ENCODE measurements around the gene ZNF787.
A peak's percentile ranks its signal among the peaks of the same experiment; 100 is the strongest.

Gene ZNF787

DNA sequence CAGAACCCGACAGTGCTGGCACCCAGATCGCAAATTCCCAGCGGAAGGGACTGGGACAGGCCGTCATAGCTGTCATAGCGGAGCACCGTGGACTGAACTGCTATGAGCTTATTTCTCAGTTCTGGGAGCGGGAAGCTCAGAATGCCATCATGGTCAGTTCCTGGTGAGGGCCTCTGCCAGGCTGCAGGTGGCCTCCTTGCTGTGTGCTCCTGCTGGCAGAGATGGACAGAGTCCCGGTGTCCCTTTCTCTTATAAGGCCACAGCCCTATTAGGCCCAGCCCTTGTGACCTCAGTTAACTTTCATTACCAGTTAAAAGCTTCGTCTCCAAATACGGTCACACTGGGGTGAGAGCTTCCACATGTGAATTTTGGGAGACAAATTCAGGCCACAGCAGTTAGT is 24.6 kb upstream of the ZNF787 start:
- no peak for DNase-seq
- intact Hi-C loops (cut with DNase I) = no loop called here

DNA sequence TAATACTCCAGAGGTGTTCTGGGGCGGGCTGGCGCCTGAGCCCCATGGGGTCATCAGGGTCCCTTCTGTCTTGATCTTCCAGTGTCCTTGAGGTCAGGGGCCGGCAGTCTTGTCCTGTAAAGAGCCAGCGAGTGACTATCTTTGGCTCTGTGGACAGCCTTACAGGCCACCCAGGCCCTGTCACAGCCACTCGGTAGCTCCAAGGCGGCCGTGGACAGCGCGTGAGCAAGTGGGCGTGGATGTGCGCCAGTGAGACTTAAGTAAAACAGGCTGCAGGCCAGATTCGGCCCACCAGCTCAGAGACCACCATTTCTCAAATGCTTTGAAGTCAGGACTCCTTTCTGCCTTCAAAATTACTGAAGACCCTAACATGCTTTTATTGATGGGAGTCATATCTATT is 23.7 kb upstream of the ZNF787 start:
- intact Hi-C loops (cut with DNase I) = no loop called here

DNA sequence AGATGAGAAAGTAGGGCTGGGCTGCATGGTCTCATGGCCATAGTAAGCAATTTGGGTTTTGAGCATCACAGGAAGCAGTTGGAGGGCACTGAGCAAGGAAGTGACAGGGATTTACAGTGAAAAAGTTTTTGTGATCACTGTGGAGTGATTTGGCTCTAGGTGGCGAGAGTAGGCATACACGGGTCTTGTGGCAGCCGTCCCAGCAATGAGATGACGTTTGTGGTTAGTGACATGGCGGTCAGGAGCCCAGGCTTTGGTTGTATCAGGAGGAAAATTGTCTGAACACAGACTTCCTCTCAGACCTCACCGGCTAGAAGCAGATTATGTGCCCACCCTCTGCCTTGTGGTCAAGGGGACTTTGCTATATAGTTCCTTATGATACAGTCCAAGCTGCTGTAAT is 23.3 kb upstream of the ZNF787 start:
- DNase-seq = no peak
- intact Hi-C loops (cut with DNase I) = no loop called here

More for the DNA sequence above, 23.7 kb upstream of the ZNF787 start:
- DNase-seq = no peak

DNA sequence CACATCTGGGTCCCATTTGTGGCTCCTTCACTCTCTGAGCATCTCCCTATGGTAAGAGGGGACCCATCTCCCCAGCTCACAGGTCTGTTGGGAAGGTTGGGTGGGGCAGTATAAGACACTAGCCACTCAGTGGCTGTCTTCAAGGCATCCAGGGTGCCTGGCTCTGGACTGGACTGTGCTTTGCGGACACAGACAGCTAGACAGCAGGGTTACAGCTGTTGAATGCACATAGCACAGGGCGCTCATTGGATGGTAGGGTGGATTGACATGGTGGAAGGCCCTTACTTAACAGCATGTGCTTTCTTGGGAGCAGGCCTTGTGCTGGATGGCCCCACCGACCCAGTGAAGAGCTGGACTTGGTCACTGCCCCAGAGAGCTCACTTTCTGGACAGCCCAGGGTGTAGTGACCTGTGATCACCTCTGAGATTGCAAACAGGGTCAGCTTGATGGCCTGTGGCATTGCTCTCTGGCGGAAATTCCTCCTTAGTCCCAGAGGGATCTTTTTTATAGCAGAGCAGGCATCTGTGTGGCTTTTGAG is 21.9 kb upstream of the ZNF787 start:
- intact Hi-C loops (cut with DNase I) = no loop called here
- DNase-seq = no peak

DNA sequence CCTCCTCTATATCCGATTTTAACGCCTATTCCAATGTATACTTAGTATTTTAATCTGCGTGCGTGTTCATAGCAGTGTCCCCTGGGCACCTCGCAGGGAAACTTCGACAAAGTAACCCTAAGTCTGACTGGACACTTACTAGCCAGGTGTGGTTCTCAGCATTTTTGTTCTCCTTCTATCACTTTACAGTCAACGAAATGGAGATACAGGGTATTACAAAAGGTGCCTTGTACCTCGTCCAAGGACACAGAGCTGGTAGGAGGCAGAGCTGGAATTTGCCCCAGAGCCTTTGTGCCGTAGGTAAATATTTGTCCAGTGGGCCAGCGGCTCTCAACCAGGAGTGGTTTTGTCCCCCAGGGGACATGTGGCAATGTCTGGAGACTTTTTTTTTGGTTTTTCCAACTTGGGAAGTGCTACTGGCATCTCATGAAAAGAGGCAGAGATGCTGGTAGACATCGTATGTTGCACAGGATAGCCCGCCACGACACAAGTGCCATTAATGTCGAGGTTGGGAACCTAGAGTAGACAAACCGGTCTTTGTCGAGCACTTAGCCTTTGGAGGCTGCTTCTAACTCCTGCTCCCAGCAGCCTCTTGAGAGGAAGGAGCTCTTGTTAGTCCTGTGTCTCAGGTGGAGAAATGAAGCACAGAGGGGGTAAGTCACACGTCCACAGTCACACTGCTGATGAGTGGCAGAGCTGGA is 21.1 kb upstream of the ZNF787 start:
- intact Hi-C loops (cut with DNase I) = no loop called here
- no peak for DNase-seq

DNA sequence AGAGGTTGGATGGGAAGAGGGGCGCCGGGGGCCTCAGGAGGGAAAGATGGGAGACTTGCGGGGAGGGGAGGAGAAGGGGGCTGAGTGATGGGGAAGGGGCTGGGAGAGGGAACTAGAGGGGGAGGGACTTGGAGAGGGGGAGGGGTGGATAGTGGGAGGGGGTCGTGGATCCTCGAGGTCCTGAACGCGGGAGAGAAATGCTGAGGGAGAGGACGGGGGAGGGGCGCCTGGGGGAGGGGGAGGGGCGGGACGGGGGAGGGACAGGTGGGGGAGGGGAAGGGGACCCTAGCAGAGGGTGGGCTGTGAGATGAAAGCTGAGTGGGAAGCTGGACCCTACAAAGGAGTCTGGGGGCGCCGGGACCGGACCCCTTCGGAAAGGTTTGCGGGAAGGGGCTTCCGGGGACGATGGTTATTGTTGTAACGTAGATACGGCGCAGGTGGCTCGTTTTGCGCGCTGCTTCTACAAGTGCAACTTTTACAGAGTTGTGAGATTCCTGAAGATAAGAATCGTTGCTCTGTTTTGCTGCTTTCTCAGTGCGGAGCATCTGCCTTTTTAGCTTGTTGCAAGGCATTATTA is 20.4 kb upstream of the ZNF787 start:
- no peak for DNase-seq
- intact Hi-C loops (cut with DNase I) = no loop called here

DNA sequence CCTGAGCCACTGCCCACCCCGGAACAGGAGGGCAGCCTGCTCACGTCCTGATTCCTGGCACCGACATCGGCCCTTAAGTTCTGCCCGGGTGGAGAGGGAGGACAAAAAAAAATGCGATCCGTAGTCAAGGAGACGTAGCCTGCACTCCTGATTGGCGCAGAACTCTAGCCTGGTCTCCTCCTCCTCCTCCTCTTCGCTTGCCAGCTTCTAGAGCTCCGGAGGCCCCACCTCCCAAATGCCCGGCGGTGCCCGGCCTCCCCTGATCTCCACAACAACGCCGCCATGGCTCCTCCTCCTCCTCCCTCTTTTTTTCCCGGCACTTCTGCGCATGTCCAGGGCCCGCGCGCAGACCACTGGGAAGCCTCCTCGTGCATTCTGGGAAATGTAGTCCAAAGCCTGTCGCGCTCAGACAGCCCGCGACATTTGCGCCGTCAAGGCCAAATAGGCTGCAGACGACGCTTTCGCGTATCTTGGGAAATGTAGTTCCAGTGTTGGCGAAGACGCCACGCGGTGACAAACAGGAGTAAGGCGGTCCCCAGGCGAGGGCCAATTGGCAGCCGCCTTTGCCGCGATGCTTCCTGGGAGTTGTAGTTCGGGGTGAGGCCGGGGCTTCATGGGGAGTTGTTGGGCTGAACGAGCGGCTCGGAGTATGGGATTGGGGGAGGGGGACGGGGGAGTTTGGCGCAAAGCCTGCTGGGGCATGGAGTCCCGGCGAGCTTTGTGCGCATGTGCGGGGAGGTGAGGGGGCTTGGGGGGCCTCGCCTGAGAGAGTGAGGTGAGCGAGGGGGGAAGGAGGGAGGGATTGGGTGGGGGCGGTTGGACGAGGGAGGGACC is 19.7 kb upstream of the ZNF787 start, which contains the start of gene ZNF444:
Gene ZNF444, plus strand, starts transcription at position 705 of the 834 bp plus-strand sequence. CDS start 5,625 bp downstream, outside the sequence.
- DNase-seq = peak; percentile 99 to 100 (median 100)
- intact Hi-C loops (cut with DNase I) = loop anchor here (1.0 kb wide), 1 partner anchor 19 kb away; the partner anchor contains the start of gene ZNF787

DNA sequence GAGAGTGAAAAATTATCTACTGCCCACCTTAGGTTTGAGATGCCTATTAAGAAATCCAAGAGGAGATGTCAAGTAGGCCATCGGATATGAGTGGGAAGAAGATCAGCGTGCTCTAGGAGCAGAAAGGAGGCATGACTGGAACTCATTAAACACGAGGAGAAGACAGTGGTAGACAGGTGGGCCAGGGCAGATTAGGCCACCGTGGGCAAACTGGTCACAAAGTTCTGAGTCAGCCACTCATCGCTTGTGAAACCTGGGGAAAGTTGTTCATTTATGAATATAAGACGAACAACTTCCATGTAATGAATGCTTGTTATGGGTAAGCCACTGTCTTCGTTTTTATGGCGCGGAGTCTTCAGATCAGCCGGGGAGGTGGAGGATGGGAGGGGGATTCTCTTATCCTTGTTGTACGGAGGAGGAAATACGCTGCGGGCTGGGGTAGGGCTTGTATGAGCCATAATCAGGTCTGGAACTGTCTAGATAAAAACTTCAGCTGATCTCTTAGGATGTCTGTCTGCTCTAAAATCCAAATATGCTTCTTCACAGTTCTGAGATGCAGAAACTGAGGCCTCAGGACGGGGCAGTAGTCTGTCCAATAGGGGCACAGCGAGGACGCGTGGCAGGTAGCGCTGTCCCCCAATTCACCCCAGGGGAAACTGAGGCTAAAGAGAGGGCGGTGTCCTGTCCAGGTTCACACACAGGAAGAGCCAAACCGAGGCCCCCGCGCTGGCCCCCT is 18.9 kb upstream of the ZNF787 start:
- intact Hi-C loops (cut with DNase I) = loop anchor here (1.0 kb wide), 1 partner anchor 19 kb away; the partner anchor contains the start of gene ZNF787
- no peak for DNase-seq

DNA sequence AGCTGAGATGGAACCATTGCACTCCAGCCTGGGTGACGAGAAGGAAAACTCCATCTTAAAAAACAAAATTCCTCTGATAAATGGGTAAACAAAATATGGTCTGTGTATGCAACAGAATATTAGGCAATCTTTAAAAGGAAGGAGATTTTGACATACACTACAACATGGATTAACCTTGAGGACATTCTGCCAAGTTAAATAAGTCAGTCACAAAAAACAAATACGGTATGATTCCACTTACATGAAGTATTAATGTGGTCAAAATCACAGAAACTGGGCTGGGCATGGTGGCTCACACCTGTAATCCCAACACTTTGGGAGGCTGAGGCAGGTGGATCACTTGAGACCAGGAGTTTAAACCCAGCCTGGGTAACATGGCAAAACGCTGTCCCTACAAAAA is 17.0 kb upstream of the ZNF787 start:
- DNase-seq = no peak
- intact Hi-C loops (cut with DNase I) = no loop called here

DNA sequence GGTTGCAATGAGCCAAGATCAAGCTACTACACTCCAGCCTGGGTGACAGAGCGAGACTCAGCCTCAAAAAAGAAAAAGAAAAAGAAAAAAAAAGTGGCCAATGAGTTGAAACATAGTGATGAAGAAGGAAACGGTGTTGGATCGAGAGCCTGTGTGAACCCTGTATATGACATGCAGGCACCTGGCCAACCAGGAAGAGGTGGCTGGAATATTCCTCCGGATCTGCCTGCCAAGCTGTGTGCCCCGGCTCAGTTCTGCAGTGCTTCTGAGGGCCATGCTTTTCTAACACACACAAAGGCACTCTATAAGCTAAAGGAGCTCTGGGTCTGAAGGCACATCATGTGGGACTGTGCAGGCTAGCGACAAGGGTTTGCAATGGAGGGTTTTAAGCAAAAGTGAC is 16.3 kb upstream of the ZNF787 start:
- DNase-seq = no peak
- intact Hi-C loops (cut with DNase I) = no loop called here

DNA sequence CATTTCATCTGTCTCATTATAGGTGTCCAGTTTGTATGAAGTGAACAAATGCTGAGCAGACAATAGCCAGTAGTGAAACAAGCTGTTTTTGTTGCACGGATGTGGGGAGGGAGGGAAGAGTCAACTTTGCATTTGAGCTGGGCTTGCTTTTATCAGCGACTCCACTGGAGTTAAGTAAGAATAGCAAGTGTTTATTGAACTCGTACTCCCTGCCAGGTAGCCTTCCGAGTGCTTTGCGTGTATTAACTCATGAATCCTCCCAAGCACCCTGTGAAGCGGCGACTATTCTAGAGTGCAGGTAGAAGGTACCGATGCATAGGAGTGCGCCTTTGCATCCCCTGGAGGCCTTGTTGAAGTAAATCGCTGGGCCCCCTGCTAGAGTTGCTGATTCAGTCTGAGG is 15.3 kb upstream of the ZNF787 start:
- intact Hi-C loops (cut with DNase I) = no loop called here
- DNase-seq = no peak

DNA sequence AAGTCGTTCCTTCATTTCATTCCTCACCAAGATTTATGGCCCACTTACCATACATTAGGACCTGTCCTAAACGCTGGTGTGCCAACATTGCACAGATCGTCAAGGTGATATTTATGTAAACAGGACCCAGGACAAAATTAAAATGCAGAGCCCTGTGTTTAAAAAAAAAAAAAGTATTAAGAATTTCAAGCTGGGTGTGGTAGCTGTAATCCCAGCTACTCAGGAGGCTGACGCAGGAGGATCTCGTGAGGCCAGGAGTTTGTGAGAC is 13.5 kb upstream of the ZNF787 start:
- intact Hi-C loops (cut with DNase I) = no loop called here
- DNase-seq = no peak

DNA sequence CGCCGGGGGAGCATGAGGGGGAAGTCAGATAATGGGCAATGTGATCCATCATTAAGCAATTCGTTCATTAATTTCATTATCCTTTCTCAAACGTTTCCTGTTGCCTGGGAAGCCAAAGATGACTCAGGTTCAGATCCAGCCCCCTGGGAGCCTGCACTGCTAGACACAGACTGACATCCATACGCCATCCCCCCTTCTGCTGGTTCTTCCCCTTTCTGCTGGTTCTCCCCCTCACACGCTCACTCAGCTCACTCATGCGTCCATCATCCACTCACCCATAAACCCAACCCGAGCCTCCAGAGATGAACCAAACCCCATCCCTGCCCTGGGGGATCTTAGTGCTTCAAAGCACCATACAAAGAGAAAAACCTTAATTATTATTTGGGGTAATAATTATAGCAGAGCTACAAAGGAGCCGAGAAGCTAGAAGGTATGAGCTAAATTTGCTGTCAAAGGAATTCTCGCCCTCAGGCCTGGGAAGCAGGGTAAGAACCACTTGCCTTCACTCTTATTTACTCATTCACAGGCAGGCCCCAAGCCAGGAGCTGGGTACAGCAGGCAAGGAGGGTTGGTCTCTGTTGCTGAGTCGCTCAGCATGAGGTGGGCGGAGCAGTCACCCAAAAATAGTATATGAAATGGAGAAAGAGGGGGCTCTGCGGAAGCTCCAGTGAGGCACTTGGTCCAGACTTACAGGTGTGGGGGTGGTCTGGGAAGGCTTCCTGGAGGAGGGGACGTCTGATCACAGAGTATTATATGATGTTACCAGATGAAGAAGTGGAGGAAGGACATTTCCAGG is 13.0 kb upstream of the ZNF787 start:
- no peak for DNase-seq
- intact Hi-C loops (cut with DNase I) = no loop called here

DNA sequence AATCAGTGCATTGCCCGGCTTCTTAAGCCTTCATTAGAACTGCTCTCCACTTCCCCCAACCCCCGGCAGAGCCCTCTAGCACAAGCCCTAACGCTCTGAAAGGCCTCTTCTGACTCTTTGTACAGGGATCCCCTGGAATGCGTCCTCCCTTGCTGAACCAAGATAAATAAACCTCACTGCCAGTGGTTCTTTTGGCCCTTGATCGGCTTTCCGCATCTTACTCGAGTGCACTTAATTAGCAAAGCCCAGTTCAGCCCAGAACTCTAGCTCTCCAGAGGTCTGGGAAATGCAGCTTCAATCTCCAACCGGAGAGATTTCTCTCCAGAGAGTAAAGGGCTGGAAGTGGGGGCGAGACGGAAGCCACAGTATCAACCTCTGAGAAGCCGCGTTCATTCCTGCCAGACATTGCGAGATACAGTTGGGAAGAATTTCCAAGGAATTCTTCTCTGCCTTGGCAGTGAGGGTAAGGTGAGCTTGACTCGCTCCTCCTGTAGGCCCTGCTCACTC is 11.3 kb upstream of the ZNF787 start:
- no peak for DNase-seq
- intact Hi-C loops (cut with DNase I) = no loop called here

DNA sequence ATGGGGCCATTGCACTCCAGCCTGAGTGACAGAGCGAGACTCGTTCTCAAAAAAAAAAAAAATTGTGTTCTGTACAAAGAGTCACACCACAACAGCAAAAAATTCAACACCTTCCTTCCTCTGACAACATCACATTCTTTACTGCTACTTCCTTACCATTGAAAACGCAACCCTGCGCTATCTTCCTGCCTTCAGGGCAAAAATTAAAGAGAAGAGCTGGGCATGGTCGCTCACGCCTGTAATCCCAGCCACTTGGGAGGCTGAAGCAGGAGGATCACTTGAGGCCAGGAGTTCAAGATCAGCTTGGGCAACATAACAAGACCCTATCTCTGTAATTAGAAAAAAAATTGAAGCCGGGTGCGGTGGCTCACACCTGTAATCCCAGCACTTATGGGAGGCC is 10.6 kb upstream of the ZNF787 start:
- no peak for DNase-seq
- intact Hi-C loops (cut with DNase I) = no loop called here

DNA sequence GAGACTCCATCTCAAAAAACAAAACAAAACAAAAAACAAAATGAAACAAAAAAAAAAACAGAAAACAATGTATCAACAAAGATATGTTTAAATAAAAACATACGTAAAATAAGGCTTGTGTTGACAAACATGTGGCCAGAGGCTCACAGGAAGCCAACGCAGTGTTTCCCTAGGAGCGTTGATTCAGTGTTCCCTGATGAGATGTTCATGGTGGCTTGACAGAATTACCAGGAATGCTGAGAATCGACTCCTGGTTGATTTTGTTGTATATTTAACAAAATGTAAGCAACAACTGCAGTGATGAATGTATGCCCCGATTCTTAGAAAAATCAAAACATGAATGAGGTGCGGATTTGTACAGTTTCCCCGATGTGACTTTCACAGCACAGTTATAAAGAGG is 8.9 kb upstream of the ZNF787 start:
- no peak for DNase-seq
- intact Hi-C loops (cut with DNase I) = no loop called here

DNA sequence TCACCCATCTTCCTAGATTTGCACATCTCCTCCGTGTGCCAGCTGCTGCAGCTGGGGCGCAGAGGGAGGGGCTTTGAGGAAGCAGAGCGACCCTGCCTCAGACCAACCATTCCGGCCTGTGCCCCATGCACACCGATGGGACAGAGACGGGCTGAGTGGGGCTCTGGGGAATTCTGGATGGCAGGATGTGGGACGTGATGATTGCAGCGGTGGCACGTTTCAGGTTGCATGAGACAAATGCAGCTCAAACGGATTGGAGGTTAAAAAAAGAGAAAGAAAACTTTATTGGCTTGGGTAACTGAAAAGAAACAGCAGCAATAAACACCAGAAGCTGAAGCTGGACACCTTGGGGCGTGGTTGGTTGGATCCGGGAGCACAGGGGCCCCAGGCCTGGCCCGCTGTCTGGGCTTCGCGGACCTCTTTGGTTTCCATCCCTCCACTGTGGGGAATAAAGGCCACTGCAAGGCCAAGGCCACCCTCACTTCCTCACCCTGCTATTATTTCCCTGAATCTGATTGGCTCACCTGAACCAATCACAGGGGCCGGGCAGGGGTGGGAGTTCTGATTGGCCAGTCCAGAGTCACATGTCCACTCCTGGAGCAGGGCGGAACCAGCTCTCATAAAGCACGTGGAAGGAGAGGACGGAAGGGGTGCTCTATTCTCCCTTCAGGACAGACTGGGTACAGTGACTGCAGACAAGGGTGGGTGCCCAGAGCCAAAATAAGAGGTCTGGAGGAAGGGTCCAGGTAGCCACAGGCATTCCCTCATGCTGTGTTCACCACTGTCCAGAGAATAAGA is 6.1 kb upstream of the ZNF787 start:
- DNase-seq = no peak

DNA sequence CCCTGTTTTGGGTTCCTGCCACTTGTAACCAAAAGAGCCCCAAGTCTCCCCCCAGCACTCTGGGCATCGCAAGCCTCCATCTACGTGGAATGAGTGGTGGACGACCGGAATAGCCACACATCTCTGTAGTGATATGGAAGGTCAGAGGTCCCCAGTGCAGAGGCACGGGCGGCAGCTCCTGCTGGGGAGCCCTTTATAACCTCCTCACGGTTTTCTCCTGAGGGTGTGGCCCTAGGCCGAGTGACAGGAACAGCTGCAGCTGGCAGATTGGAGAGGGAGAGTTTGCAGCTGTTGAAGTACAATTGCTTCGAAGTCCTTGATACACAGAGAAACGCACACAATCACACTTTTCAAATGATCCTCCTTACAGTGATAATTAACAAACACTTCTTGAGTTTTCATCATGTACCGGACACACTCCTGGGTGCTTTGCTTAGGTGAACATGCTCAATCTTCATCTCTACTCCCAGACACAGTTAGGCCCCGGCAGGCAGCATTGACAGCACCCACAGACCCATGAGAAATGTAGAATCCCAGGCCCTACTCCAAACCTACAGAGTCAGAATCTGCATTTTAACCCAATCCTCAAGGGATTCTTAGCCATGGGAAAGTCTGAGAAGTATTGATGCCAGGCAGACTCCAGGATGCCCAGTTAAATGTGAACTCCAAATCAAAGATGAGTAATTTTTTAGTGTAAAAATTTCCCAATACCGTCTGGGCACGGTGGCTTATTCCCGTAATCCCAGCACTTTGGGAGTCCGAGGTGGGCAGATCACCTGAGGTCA is 4.9 kb upstream of the ZNF787 start:
- intact Hi-C loops (cut with DNase I) = no loop called here
- DNase-seq = no peak

More for the DNA sequence above, 6.1 kb upstream of the ZNF787 start:
- intact Hi-C loops (cut with DNase I) = no loop called here
